ENCODE results near the gene OFD1.

GRCh38 chrX:13703589-13703988 lies 31.0 kb upstream of the OFD1 start:
- no peak for TF ChIP-seq POLR2A (IDR thresholded peaks at IDR 0.05)
- TF ChIP-seq, protein P1, sequence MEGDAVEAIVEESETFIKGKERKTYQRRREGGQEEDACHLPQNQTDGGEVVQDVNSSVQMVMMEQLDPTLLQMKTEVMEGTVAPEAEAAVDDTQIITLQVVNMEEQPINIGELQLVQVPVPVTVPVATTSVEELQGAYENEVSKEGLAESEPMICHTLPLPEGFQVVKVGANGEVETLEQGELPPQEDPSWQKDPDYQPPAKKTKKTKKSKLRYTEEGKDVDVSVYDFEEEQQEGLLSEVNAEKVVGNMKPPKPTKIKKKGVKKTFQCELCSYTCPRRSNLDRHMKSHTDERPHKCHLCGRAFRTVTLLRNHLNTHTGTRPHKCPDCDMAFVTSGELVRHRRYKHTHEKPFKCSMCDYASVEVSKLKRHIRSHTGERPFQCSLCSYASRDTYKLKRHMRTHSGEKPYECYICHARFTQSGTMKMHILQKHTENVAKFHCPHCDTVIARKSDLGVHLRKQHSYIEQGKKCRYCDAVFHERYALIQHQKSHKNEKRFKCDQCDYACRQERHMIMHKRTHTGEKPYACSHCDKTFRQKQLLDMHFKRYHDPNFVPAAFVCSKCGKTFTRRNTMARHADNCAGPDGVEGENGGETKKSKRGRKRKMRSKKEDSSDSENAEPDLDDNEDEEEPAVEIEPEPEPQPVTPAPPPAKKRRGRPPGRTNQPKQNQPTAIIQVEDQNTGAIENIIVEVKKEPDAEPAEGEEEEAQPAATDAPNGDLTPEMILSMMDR (IDR thresholded peaks at IDR 0.05): no peak

Measured in prostate gland (tissue), 2 donors.